NCI-H1436 (cell line): ENCODE results near the gene SPATA16.
"Not testable (repeated sequence)": the region's sequence is repeated elsewhere in the genome, so short reads cannot be mapped to it uniquely, and the experiment has no call there.

ENCODE experiments used
- DNase-seq: peaks from one replicate; lab custom pipeline; 2025; lab: John Stamatoyannopoulos, UW

SPATA16 gene

DNA sequence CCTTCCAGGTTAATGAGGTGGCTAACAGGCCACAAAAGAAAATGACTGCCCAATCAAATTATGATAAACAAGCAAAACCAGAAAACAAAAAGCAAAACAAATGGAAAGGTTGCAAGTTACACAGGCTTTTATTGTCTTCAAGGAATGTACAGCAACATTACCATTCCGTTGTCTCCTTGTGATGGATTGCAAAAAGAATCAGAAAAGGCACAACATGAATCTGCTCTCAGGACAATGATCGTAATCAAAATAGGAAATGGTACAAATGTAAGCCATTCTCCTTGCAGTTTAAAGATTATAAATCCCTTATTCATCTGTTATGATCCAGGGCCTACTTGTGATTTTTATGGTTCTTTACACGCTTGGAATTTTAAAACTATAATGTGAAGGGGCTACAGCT, 264.7 kb downstream of the SPATA16 start:
- DNase-seq = no peak

DNA sequence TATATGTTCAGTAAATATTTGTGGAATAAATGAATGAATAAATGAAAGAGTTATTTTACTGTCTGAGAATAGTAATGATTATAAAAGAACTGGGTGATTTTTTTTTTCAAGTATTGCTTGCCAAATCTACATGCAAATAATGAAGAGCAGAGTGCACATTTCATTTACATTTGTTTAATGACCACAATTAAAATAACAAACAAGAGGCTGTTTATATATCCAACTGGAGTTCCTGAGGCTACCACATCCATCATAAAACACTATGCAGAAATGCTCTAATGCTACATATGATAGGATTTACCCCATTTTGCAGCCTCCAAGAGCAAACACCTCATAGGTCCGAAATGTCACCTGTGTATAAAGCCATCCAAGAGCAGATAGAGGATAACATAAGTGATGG, 266.0 kb downstream of the SPATA16 start:
- no peak for DNase-seq

DNA sequence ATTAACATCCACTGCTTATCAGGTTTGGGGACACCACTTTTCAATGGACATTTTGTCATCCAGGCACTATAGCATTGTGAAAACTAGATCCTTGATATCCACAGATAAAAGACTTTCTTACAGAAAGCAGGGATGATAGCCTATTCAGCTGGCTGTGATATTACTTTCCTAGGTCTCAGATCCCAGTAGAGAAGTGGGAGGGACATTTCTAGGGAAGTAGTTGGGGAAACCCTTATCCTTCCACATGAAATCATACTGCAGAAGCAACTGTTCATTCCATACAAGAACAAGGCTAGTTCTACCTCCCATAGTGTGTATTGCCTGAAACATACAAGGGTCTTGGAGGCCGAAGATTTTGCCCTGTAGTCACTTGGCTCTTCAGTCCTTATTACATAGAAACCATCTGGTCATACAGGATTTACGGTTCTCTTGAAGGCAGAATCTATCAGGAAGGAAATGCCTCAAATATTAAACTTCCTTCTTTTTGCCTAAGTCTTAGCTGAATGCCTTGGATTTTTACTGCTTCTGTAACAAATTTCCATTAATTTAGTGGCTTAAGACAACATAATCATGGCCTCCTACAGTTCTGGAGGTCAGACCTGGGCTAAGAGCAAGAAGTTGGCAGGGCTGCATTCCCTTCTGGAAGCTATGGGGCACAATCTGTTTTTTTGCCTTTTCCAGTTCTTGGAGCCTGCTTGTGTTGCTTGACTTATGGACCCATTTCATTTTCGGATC, 271.1 kb downstream of the SPATA16 start:
- DNase-seq = no peak

DNA sequence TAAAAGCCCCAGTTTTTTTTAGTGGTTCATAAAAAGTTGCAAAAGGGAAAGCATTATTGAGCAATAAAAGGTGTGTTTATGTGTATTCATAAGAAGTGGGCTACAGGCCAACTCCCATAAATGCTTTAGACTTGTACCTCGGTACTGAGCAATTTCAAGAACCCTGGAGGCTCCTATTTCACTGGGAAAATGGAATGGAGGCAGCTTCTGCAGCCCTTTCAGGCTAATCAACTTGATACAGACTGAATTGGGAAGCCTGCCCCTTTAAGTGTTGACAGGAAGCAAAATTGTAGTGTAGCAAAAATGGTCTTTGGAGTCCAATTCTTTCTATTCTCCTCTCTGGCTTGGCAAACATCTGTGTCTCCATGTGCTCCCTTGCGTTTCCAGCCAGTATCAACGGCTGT, 271.7 kb downstream of the SPATA16 start:
- no peak for DNase-seq

DNA sequence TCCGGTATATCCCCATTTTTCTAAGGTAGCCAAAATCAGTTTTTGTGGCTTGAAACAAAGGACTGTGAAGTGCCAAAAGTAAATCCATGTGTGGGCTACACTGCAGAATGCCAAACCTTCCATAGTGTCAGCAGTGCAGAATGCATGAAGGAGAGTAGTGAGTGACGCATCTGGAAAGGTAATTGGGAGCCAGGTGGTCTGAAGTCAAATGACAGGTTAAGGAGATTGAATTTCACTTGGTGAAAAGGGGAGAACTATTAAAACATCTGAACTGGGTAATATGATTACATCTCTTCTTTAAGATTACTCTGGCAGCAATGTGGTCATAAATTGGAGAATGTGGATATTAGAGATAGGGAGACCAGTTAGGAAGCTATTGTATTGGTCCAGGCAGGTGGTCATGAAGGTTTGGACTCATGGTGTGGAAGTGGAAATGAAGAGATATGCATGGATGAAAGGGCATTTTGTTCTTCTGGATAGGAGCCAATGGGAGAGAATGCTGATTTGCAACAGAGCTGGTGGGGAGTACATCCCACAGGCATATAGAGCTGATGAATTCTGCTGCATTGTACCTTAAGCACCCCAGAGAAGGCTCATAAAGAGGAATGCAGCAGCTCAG, 272.3 kb downstream of the SPATA16 start:
- DNase-seq = peak; percentile 66

DNA sequence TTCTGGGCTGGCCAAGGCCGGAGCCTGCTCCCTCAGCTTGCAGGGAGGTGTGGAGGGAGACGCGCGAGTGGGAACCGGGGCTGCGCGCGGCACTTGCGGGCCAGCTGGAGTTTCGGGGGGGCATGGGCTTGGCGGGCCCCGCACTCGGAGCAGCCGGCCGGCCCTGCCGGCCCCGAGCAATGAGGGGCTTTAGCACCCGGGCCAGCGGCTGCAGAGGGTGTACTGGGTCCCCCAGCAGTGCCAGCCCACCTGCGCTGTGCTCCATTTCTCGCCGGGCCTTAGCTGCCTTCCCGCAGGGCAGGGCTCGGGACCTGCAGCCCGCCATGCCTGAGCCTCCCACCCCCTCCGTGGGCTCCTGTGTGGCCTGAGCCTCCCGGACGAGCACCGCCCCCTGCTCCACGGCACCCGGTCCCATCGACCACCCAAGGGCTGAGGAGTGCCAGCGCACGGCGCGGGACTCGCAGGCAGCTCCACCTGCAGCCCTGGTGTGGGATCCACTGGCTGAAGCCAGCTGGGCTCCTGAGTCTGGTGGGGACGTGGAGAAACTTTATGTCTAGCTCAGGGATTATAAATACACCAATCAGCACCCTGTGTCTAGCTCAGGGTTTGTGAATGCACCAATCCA, 274.2 kb downstream of the SPATA16 start:
- not testable (repeated sequence) for DNase-seq

DNA sequence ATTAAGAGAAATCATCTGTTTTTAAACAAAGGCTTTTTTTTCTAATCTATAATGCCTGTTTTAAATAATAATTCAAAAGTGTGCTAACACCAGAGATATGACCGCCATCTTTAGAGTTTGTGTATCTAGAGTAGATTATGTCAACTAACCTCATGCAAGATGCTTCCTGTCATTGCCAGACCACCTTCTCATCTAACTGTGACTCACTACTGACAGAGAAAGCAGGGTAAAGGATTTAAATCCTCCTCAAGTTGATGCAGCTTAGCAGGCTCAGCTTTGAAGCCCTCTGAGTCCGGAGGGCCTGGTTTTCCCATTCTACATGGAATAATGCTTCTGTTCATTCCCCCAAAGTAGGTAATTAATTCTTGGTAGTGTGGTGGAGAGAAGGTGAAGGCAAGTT, 282.0 kb downstream of the SPATA16 start:
- no peak for DNase-seq

DNA sequence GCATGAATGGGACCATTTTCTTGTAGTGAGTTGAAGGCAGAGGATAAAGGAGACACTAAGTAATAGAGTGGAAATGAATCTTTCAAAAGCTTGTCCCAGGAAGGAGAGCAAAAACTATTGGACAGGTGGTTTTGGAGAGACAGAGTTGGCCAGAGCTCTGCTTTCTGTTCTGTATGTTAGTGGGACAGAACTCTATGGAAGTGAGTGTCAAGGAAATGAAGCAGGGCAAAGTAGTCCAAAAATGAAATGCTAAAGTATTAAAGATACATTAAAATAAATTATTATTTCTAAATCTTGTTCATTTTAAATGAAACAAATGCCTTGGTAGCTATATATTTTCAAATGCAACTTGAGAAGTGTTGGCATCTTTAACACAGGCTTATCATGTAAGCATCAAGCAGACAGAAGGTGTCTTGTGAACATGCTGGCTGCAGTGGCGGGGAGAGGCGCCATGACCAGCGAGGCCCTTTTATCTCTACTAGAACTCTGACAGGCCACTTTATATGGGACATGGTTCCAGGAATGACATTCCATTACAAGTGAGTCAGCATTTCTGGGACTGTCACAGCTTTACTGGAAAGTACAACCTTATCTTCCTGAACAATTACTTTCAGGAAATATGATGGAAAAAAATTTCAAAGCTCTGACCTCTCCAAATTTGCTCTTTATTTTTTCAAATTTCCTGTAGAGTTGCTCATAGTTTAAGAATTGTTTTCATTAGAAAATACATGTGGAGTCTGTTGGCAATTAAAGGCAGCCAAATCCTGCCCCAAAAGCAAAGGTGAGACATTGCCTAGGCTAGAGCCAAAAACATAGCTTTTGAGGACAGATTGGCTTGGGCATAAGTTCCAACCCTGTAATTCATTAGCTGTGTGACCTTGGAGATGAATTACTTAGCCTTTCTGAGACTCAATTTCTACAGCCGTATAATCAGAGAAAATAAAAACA, 284.0 kb downstream of the SPATA16 start:
- DNase-seq = no peak

DNA sequence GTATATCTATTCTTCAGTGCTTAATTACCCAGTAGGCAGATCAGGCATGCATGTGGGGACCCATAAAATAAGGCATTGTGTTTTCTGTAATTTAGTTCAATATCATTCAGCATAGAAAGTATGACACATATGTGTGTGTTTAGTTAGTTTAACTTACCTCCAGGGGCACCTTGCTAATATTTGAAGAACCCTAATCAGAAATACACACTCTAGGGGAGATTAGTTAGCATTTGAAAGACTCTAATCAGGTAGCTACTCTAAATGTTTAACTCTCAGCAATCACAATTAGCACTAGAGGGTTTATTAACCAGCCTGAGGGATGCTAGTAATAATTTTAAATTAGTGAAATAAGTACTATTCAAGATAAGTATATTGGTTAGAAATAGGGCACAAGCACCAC, 286.0 kb downstream of the SPATA16 start:
- no peak for DNase-seq

DNA sequence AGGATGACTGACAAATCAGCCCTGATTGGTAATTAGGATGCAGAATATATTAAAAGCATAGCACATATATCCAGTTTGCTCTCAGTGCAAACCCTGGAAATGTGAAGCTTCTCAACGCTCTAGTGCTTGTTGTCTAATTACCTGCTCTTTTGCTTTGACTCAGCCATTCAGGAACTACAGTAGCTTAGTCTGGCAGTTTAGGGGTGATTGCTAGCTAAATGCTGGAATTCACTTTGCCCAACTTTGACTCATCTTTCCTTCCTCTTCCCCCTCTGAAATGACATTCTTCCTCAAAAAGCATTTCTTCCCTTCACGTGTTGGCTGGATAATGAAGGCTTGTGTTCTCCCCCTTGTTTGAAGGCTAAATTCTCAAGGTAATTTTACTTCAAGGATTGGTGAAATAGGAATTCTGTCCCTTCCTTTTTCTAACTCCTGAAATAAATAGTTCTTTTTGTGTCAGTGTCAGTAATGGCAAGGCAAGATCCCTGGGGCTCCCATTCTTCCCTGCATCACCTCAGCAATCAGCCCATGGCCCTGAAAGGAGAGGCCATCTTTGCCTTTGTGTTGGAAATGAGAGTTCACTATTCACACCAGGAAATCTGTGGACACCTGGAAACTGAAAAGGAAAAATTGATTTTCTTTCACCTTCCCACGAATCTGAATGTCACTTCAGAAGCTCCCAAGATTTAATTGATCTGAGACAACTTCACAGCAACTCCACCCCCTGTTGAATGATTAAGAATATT, 286.9 kb downstream of the SPATA16 start:
- DNase-seq = no peak

DNA sequence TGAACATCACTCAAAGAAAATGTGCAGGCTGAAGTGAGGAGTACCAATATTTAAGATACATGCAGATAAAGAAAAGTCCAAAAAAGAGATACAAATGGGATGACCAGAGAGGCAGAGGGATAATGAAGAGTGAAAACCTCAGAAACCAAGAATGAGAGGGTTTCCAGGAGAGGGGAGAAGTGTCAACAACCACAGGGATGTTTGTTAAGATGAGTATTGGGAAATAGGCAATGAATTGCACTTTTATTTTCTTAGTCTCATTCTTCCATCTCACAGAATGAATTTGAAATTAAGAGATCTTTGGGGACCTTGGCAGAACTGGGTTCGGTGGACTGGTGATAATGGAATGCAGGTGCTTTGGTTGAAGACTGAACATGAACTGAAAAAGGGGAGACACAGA, 288.0 kb downstream of the SPATA16 start:
- DNase-seq = no peak

DNA sequence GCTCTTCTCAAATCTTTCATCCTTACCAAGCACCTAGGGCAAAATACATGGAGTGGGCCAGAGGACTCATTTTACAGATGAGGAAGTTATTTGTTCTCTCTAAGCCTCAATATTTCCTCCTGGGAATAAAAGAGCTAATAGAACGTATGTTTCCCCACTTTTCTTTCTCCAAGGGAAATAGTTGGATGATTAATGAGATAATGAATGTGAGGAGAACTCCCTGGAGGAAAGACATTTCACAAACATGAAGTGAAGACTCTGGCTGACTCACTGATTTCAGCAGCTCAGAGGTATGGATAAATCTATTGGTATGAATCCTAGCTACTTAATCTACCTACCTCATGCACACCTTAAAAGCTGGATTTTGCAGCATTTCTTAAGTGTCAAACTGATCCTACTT, 292.1 kb downstream of the SPATA16 start:
- DNase-seq = no peak

DNA sequence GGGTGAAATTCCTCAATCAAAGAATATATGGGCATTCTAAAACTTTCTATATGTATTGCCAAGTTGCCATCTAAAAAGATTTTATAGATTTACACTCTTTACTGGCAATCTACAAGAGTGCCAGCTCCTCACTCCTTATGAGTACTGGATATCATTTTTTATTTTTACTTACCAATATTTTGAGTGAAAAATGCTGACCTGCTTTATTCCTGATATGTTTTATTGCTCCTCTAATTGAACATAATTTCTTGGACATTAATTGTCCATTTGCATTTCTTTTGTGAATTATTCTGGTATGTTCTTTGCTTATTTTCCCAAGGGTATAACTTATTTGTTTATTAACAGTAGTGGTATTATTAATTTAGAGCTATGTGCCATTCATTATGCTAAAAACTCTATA, 293.7 kb downstream of the SPATA16 start:
- no peak for DNase-seq

DNA sequence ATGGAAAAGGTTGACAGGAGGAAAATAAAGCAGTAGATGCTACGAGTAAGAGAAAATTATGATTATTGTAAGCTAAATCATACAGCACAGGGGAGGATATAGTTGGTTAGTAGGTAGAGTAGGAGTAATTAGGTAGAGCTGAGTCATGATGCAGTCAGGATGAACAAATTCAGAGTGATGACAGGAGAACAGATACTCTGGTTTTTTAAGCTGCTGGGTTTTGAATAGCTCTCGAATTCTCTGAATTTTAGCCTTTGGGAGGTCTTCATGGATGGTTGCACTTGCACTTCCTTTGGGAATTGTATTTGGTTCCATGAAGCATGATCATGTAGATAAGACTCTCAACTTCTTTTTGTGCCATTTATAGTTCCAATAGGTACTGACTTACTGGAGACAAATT, 294.3 kb downstream of the SPATA16 start:
- no peak for DNase-seq

DNA sequence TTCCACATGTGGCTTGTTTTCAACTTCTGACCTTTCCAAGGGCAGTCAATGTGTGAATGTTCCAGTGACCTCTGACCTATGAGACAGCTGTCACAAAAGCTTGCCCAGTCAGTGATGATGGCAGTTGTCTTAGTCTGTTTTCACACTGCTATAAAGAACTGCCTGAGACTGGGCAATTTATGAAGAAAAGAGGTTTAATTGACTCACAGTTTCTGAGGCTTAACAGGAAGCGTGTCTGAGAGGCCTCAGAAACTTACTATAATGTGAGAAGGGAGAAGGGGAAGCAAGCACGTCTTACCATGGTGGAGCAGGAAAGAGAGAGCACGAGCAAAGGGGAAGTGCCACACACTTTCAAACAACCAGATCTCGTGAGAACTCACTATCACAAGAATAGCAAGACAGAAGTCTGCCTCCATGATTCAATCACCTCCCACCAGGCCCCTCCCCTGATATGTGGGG, 294.9 kb downstream of the SPATA16 start:
- no peak for DNase-seq

DNA sequence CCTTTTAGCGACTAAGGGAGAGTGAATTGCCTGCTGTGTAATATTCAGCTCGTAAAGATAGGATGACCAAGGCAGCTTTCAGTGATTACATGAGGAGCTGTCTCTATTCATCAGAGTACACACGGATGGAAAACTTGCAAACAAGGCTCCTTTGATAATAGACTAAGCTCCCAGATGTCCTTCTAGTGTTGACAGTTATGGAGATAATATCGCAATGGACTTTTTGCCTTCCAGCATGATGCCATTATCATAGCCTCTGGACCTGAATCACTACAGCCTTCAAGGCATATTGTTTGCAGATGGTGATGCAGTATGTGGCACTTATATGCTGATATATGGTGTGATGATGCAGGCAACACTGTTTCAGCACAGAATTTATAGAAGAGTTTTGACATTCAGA, 296.6 kb downstream of the SPATA16 start:
- DNase-seq = no peak

DNA sequence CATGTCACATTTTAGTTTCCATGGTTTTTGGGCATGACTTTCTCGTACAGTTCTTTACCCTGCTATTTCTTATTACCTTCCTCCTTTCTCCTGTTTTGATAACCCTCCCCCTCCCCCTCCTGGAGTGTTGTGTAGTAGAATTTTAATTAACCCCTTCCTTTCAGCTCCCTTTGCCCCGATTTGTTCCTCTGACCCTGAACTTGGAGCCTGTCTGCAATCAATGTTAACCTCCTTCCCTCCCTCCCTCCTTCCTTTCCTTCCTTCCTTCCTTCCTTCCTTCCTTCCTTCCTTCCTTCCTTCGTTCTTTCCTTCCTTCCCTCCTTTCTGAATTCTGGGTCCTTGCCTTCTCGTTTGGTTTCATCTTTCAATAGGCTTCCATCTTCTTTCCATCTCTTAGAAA, 300.1 kb downstream of the SPATA16 start:
- no peak for DNase-seq

DNA sequence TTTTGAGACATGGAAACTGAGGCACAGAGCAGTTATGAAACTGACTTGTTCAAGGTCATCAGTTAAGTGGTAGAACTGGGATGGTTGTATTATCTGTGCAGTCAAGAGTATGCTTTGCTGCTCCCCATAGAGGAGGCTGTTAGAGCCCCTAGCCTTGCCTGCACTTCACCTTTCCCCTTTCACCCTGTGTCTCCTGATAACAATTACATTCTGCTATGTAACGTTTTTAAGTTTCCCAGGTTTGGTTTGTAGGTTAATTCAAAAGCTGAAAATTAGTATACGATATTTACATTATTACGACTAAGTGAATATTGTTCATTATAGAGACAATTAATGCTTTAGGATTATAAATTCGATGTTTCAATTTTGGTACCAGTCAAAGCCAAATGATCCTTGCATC, 300.6 kb downstream of the SPATA16 start:
- no peak for DNase-seq

DNA sequence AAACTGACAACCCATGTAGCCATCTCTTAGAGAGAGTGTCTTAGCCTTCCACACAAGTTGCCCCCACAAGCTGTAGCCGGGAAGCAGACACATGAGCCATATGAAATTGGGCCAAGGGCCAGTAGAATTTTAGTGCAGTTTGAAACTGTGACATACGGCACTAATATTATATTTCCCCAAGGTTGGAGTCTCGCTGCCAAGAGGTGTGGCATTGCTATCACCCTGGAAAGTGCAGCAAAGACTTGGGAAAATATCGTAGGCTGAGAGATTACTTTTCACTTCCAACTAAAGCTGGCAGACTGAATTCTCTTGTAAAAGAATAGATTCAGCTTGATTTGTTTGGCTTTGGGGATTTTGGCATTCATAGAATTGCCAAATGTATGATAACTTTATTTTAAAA, 301.4 kb downstream of the SPATA16 start:
- DNase-seq = no peak
